HG03064 (cell line): ENCODE results near the gene PLXND1.
"Not testable (repeated sequence)": the region's sequence is repeated elsewhere in the genome, so short reads cannot be mapped to it uniquely, and the experiment has no call there.

ENCODE experiments used
- ATAC-seq: cut with Tn5 transposase; IDR thresholded peaks from one replicate; pipeline ENCODE4 v1.9.1; 2021; ENCODE audit warnings: low read depth; ENCODE audit not compliant: unreplicated experiment

Gene PLXND1

GRCh38 chr3:129606636-129607390 is at the start of gene PLXND1:
PLXND1 (minus strand) TSS chr3:129606676; CDS start chr3:129606639, 37 bp downstream.
- no peak for ATAC-seq

DNA sequence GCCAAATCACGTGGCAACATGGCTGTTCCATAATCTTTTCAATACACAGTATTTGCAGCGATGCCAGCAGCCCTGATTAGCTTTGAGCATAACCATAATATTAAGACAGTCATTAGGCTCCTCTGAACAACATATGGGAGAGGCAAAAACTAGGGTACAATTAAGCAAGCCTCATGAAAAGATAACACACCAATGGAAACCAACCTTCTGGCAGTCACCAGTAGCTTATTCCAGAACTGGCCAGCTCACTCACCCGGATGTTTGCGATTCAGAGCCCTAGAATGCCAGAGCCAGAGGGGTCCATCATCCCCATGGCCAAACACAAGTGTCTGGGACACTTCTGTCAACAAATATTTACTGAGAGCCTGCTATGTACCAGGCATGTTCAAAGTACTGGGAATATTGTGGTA is 48.8 kb upstream of the PLXND1 start:
- no peak for ATAC-seq

DNA sequence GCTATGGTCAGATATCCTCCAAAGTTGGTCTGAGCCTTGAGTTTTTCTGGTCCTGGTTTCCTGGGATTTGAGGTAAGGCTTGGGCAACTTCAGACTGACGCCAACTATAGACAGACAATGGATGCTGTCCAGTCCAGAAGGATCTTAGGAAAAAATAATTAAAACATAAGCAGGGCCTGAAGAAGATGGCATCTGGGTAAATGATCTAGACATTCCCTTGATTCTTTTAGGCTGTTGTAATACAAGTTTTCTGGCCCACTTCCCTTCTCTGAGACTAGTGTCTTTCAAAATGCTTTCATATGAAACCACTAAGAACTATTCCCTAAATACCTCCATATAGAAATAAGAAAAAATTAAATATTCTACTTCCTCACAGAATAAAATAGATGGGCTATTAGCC is 47.7 kb upstream of the PLXND1 start:
- ATAC-seq: no peak

- no peak for ATAC-seq
Measured at GRCh38 chr3:129653019-129653418, 46.5 kb upstream of the PLXND1 start.

DNA sequence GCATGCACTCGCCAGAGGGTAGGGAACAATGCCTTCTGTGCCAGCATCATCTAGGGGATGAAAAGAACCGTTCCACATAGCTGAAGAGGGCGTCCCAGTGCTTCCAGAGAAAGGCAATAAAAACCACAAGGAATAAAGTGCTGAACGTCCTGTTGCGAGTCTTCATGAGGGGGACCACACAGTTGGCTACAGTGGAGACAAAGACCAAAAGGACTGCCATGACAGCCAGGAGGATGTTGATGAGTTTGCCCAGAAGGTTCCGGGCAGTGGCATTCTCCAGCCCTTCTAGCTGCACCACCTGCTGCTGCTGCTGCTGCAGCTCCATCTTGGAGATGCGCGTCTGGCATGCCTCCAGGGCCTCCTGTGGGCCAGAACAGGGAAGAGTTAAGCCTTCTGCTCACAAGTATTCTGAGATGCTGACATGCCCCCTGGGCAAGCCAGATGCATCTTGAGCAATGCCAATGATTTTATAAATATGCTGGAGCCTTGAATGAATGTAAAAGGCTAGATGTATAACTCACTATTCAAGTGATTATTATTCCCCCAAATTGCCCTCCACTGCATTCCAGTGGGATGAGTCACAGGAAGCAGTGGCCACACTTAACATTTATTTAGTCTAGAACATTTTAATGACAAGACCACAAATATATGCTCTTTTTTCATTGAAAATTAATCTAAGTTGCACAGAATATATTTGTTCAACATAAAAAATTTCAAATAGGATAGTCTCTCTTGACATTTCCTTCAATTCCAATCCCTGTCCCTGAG is 45.1 kb upstream of the PLXND1 start:
- no peak for ATAC-seq

GRCh38 chr3:129650256-129650872 is 43.9 kb upstream of the PLXND1 start:
- ATAC-seq: no peak

DNA sequence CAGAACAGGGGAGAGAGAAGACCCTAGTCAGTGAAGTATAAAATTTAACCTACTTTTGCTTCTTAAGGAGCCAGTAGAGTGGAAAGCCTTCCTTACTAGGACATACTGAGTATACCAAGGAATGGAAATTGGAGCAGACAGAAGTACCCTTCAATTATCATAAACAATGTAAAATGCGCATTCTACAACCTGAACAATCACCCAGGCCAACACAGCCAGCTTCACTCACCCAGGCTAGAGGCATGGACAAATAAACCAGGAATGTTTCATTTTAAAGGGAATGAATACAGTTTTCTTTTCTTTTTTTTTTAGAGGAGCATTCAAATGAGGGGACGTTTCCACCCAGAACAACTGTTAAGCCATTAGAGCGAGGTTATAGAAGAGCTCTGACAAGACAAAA is 41.9 kb upstream of the PLXND1 start:
- no peak for ATAC-seq

- ATAC-seq: no peak
Measured at GRCh38 chr3:129645286-129645685, 38.8 kb upstream of the PLXND1 start.

DNA sequence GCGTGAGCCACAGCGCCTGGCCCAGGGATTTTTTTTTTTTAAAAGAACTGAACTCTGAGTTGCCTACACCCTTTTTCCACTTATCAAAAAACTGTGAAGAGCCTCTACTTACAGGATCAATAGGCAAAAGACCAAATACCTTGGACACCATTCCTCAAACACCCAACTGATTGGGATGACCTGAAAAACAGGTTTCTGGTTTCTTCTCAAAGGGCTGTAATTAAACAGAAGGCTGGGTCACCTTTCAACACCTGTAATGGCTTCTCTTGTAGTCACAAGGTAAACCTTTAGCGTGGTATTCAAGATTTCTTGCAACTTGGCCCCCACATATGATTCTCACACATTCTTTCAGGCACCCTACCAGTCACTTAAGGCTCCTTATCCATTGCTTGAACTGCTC is 38.4 kb upstream of the PLXND1 start:
- no peak for ATAC-seq

DNA sequence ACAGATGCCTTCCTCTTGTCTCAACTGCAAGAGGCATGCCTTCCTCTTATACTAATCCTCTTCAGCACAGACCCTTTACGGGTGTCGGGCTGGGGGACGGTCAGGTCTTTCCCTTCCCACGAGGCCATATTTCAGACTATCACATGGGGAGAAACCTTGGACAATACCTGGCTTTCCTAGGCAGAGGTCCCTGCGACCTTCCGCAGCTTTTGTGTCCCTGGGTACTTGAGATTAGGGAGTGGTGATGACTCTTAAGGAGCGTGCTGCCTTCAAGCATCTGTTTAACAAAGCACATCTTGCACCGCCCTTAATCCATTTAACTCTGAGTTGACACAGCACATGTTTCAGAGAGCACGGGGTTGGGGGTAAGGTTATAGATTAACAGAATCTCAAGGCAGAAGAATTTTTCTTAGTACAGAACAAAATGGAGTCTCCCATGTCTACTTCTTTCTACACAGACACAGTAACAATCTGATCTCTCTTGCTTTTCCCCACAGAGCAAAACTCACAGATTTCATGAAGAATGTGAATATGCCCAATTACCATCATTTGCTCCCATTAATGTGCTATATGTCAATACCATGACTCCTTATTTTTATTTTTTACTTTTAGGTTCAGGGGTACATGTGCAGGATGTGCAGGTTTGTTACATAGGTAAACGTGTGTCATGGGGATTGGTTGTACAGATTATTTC is 35.2 kb upstream of the PLXND1 start:
- ATAC-seq: not testable (repeated sequence)

DNA sequence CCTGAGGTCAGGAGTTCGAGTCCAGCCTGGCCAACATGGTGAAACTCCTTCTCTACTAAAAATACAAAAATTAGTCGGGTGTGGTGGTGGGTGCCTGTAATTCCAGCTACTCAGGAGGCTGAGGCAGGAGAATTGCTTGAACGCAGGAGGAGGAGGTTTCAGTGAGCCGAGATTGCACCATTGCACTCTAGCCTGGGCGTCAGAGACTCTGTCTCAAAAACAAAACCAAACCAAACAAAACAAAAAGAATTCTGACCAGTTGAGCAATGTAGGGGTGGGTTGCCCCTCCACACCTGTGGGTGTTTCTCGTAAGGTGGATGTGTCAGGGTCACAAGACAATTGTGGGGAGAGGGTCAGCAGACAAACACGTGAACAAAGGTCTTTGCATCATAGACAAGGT is 34.5 kb upstream of the PLXND1 start:
- not testable (repeated sequence) for ATAC-seq

- no peak for ATAC-seq
Measured at GRCh38 chr3:129638481-129638880, 32.0 kb upstream of the PLXND1 start.

GRCh38 chr3:129636082-129636481 is 29.6 kb upstream of the PLXND1 start:
- no peak for ATAC-seq

- no peak for ATAC-seq
Measured at GRCh38 chr3:129635656-129636055, 29.2 kb upstream of the PLXND1 start.

GRCh38 chr3:129633751-129634481 is 27.4 kb upstream of the PLXND1 start:
- no peak for ATAC-seq

- no peak for ATAC-seq
Measured at GRCh38 chr3:129632977-129633376, 26.5 kb upstream of the PLXND1 start.

GRCh38 chr3:129632556-129632955 is 26.1 kb upstream of the PLXND1 start:
- ATAC-seq: no peak

GRCh38 chr3:129632056-129632455 is 25.6 kb upstream of the PLXND1 start:
- no peak for ATAC-seq

- ATAC-seq: no peak
Measured at GRCh38 chr3:129629011-129629410, 22.5 kb upstream of the PLXND1 start.

DNA sequence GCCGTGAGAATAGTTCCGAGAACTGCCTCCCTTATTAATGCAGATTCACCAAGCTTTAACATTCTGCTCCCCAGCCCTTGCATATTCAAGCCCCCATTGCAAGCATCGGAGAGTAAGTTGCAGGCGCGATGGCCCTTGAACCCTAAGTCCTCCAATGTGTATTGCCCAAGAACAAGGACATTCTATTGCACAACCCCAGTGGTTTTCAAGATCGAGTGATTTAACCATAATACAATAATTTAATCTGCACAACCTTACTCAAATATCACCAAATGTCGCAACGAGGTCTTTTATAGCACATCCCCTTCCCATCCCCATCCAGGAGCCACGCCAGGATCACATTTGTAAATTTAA is 21.7 kb upstream of the PLXND1 start:
- ATAC-seq: no peak
